ENCODE data around the gene AFP. TPM values are rescaled to one million over a fixed set of nuclear protein-coding genes. Genes with fewer than 3 reads are reported as not detected.

The AFP gene
- total and polyA plus RNA-seq, 2 of the 13 experiments (the other 11 are each of a cell fraction or from before 2014, with no cell fraction given), result 9,434 to 13,105 TPM

- TF ChIP-seq BCLAF1 (IDR thresholded peaks at IDR 0.05), result no peak
- no peak for TF ChIP-seq ZNF136 (CRISPR knock-in tag; IDR thresholded peaks at IDR 0.05; ENCODE audit: low read depth)
- TF ChIP-seq PRPF4 (IDR thresholded peaks at IDR 0.05; ENCODE audit: low read depth, low read length, poor library complexity, severe bottlenecking), result no peak
- peak; percentile 67; the same call in 1 of the 2 replicates for TF ChIP-seq THAP11 (CRISPR knock-in tag; IDR thresholded peaks at IDR 0.05)
- TF ChIP-seq ZNF34 (CRISPR knock-in tag; IDR thresholded peaks at IDR 0.05; ENCODE audit: borderline replicate concordance), result no peak
- no peak for TF ChIP-seq RBM22 (optimal IDR thresholded peaks at IDR 0.05; ENCODE audit: low read length)
- TF ChIP-seq ZNF619 (CRISPR knock-in tag; IDR thresholded peaks at IDR 0.05), result no peak
- TF ChIP-seq NFIC (IDR thresholded peaks at IDR 0.05; ENCODE audit: low read length), result peak; percentile 83
- TF ChIP-seq HOXA5 (CRISPR knock-in tag; IDR thresholded peaks at IDR 0.05), result peak; percentile 65; the same call in 1 of the 2 replicates
- peak; percentile 17; the same call in 1 of the 2 replicates for TF ChIP-seq RERE (CRISPR knock-in tag; IDR thresholded peaks at IDR 0.05; ENCODE audit: low read depth)
- TF ChIP-seq IRF1 (CRISPR knock-in tag; IDR thresholded peaks at IDR 0.05; ENCODE audit: low read depth), result no peak
- TF ChIP-seq ZNF614 (CRISPR knock-in tag; IDR thresholded peaks at IDR 0.05; ENCODE audit: borderline replicate concordance), result no peak
- no peak for TF ChIP-seq RFX1 (IDR thresholded peaks at IDR 0.05)
- TF ChIP-seq HMGXB4 (CRISPR knock-in tag; IDR thresholded peaks at IDR 0.05; ENCODE audit: borderline replicate concordance in 1 of 2, low read depth in 1 of 2), result peak in 1 of 2 experiments; percentile 57; a peak in 1 of 4 replicates
- no peak for TF ChIP-seq ZFP41 (CRISPR knock-in tag; IDR thresholded peaks at IDR 0.05; ENCODE audit: borderline replicate concordance)
- no peak for TF ChIP-seq ZNF639 (CRISPR knock-in tag; conservative IDR thresholded peaks at IDR 0.05)
- TF ChIP-seq ZNF841 (CRISPR knock-in tag; IDR thresholded peaks at IDR 0.05; ENCODE audit: borderline replicate concordance), result 0 out of 2 replicates have a peak, but pooled peaks have one; percentile 10
Measured at GRCh38 chr4:73404042-73404441, 32.0 kb upstream of the AFP start, which contains the start of gene ALB (continued).
